ENCODE measurements around the gene SF3B2.
A peak's percentile ranks its signal among the peaks of the same experiment; 100 is the strongest.
"Not testable (repeated sequence)": the region's sequence is repeated elsewhere in the genome, so short reads cannot be mapped to it uniquely, and the experiment has no call there.

SF3B2 gene

GRCh38 chr11:66111158-66111557, 59.0 kb downstream of the SF3B2 start:
- DNase-seq (ENCODE audit: low read depth) = no peak

GRCh38 chr11:66112041-66112491, 59.9 kb downstream of the SF3B2 start:
- no peak for DNase-seq (ENCODE audit: low read depth)

- DNase-seq (ENCODE audit: low read depth) = peak; percentile 81
These were observed 60.7 kb downstream of the SF3B2 start for GRCh38 chr11:66112601-66113499.

- not testable (repeated sequence) for DNase-seq (ENCODE audit: low read depth)
These were observed 62.8 kb downstream of the SF3B2 start for GRCh38 chr11:66114957-66115356.

GRCh38 chr11:66115638-66116301, 63.6 kb downstream of the SF3B2 start:
- no peak for DNase-seq (ENCODE audit: low read depth)

- no peak for DNase-seq (ENCODE audit: low read depth)
These were observed 64.6 kb downstream of the SF3B2 start for GRCh38 chr11:66116576-66117361.

GRCh38 chr11:66118847-66119246, 66.7 kb downstream of the SF3B2 start:
- DNase-seq (ENCODE audit: low read depth) = no peak

All from GM04504 (cell line).